Mesothelial cell of epicardium (in vitro differentiated cells): ENCODE results near the gene MAD1L1. TPM values are rescaled to one million over a fixed set of nuclear protein-coding genes. Genes with fewer than 3 reads are reported as not detected.

Experiments used
- DNase-seq, 2 experiments: peaks; one replicate each; pipeline ENCODE4 v3.0.0; 2021; ENCODE audit warnings: low spot score in 2 of 2; ENCODE audit not compliant: unreplicated experiment in 2 of 2
- H3K27ac Mint-ChIP-seq: 2 replicates; pipeline ENCODE4 v1.8.0; 2021; ENCODE audit warnings: mixed read lengths
- H3K27me3 Mint-ChIP-seq: 2 replicates; pipeline ENCODE4 v1.8.0; 2021; ENCODE audit warnings: low read depth, mixed read lengths
- H3K36me3 Mint-ChIP-seq: 2 replicates; pipeline ENCODE4 v1.8.0; 2021; ENCODE audit warnings: mixed read lengths
- H3K4me1 Mint-ChIP-seq: 2 replicates; pipeline ENCODE4 v1.8.0; 2021; ENCODE audit warnings: mixed read lengths
- H3K4me3 Mint-ChIP-seq: 2 replicates; pipeline ENCODE4 v1.8.0; 2021; ENCODE audit warnings: mild to moderate bottlenecking, moderate library complexity, mixed read lengths
- H3K9me3 Mint-ChIP-seq: 2 replicates; pipeline ENCODE4 v1.8.0; 2021; ENCODE audit warnings: mixed read lengths
- CTCF ChIP-seq: fragments of 200-600 bp; sonication (generic); IDR thresholded peaks from one replicate; pipeline ENCODE4 v1.5.0; 2021; ENCODE audit warnings: antibody characterized with exemption; ENCODE audit not compliant: unreplicated experiment
- total RNA-seq: library from RNA; stranded (reverse); gene quantifications from 3 replicates; pipeline ENCODE4 v1.2.1, GENCODE V29; 2021

Gene MAD1L1
- total RNA-seq, 1 donor from 2014 or later: 45.0 TPM

DNA sequence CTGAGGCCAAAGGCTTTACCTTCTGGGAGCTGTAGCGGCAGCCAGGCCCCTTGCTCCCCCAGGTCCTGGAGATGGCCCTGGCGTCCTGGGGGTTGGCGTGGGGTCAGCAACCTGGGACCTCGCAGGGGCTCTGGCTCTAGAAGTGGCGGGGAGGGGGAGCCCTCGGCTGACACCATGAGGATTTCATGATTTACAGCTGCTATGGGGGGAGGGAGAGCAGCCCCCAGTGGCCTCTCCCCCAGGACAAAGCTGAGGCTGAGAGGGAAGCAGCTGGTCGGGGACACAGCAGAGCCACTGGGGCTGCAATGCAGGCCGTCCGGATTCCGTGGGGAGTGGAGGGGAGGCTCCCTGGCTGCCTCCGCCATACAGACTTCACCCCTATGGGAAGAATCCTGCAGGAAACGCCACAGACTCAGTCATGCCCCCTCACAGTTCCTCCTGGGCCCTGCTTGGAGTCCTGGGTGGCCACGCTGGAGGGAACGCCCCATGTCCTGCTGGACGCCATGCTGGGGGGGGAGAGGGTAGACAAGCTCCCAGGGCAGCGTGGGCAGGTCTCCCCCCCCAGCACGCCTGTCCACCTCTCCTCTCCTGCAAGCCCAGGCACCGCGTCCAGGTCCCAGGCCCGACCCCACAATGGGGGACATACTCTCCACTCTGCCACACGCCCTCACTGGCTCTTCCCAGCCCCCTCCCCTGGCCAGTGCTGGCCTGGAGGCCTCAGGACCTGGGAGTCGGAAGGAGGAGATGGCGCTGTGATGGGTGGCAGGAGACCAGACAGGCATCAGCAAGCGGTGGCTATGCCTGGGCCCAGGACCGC is 319.1 kb downstream of the MAD1L1 start:
- Mint-ChIP-seq H3K9me3 (no peaks in the 10 kb centered on the region), H3K36me3 (no peaks in the 10 kb centered on the region), H3K27ac (peak overlapping the region; percentile 90), H3K4me1 (peaks cover 24% of the 10 kb centered on the region), H3K27me3 (no peaks in the 10 kb centered on the region), H3K4me3 (no peak overlapping the region)
- no peak for TF ChIP-seq CTCF
- no peak for DNase-seq

GRCh38 chr7:1912593-1913465 is 319.9 kb downstream of the MAD1L1 start:
- no peak for TF ChIP-seq CTCF
- peak overlapping the region; percentile 32 for H3K4me3 Mint-ChIP-seq
- peak overlapping the region; percentile 90 for H3K27ac Mint-ChIP-seq
- H3K4me1 Mint-ChIP-seq: peaks cover 24% of the 10 kb centered on the region
- no peaks in the 10 kb centered on the region for H3K36me3 Mint-ChIP-seq
- DNase-seq: peak in 1 of 2 experiments; percentile 64
- H3K9me3 Mint-ChIP-seq: no peaks in the 10 kb centered on the region
- no peaks in the 10 kb centered on the region for H3K27me3 Mint-ChIP-seq

DNA sequence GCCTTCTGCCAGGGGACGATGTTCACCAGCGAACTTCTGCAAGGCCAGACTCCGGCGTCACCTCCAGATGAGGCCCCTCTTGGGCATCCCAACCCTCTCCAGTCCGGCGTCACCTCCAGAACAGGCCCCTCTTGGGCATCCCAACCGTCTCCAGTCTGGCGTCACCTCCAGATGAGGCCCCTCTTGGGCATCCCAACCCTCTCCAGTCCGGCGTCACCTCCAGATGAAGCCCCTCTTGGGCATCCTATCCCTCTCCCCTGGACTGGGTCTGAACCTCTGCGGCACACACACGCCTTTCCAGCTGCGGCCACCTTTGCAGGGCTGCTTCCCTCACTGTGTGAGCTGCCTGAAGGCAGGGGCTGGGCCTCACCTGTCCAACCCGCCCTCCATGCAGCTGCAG is 321.2 kb downstream of the MAD1L1 start:
- TF ChIP-seq CTCF: no peak
- no peak for DNase-seq
- H3K4me1 Mint-ChIP-seq: peaks cover 21% of the 10 kb centered on the region
- H3K27me3 Mint-ChIP-seq: no peaks in the 10 kb centered on the region
- no peak overlapping the region for H3K4me3 Mint-ChIP-seq
- no peaks in the 10 kb centered on the region for H3K9me3 Mint-ChIP-seq
- H3K36me3 Mint-ChIP-seq: no peaks in the 10 kb centered on the region
- H3K27ac Mint-ChIP-seq: no peak overlapping the region

- no peak for TF ChIP-seq CTCF
- peaks cover 21% of the 10 kb centered on the region for H3K4me1 Mint-ChIP-seq
- H3K27me3 Mint-ChIP-seq: no peaks in the 10 kb centered on the region
- H3K9me3 Mint-ChIP-seq: no peaks in the 10 kb centered on the region
- DNase-seq: no peak
- H3K4me3 Mint-ChIP-seq: no peak overlapping the region
- H3K27ac Mint-ChIP-seq: no peak overlapping the region
- no peaks in the 10 kb centered on the region for H3K36me3 Mint-ChIP-seq
Measured at GRCh38 chr7:1910827-1911226, 321.9 kb downstream of the MAD1L1 start.

DNA sequence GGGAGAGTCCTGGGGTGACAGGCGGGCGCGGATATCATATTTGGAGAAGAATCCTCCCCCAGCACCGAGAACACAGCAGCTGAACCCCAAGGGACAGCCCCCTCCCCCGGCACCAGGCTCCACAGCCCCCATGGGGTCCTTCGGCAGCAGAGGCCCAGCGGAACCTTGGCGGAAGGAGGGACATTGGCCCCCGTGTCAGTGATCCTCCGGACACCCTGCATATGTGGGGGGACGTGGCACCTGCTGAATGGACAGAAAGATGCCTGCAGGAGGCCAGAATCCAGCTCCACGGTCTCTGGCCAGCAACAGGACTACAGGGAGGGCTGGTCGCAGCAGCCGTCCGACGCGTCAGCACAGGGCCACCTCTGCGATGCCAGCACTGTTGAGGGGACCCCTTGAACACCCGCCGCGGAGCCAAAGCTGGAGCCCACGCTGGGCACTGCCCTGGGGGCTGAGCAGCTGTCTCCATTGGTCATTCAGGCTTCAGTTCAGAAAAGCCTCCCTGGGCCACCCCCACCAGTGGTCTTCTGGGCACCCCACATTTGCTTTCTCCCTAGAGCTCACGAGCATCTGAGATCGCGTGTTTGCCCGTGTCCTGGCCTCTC is 322.6 kb downstream of the MAD1L1 start:
- DNase-seq: no peak
- H3K27ac Mint-ChIP-seq: no peak overlapping the region
- no peak for TF ChIP-seq CTCF

More for the DNA sequence above, 322.6 kb downstream of the MAD1L1 start:
- Mint-ChIP-seq H3K4me1 (peaks cover 21% of the 10 kb centered on the region), H3K36me3 (no peaks in the 10 kb centered on the region), H3K9me3 (no peaks in the 10 kb centered on the region), H3K27me3 (no peaks in the 10 kb centered on the region), H3K4me3 (no peak overlapping the region)
